Astrocyte of the cerebellum (primary cell): Measurements from ENCODE around the gene HLA-DMA.

Experiments
- DNase-seq: peaks from one replicate; pipeline ENCODE4 v3.0.0-alpha.2; 2011; ENCODE audit warnings: low read depth
- H3K4me3 ChIP-seq: 2 replicates; pipeline ENCODE4 v1.5.1; 2011; ENCODE audit warnings: mild to moderate bottlenecking, low read depth, low read length, moderate library complexity
- in situ Hi-C: cut with HindIII; loops from 2 replicates; pipeline ENCODE4 v1.10.0; 2017; ENCODE audit warnings: low sequenced_read_pairs
- TF ChIP-seq, protein P1 (sequence below): IDR thresholded peaks from 2 replicates; pipeline ENCODE4 v1.5.1; 2012; ENCODE audit warnings: low read length, low read depth, moderate library complexity, mild to moderate bottlenecking; ENCODE audit errors: missing control alignments

Gene HLA-DMA

DNA sequence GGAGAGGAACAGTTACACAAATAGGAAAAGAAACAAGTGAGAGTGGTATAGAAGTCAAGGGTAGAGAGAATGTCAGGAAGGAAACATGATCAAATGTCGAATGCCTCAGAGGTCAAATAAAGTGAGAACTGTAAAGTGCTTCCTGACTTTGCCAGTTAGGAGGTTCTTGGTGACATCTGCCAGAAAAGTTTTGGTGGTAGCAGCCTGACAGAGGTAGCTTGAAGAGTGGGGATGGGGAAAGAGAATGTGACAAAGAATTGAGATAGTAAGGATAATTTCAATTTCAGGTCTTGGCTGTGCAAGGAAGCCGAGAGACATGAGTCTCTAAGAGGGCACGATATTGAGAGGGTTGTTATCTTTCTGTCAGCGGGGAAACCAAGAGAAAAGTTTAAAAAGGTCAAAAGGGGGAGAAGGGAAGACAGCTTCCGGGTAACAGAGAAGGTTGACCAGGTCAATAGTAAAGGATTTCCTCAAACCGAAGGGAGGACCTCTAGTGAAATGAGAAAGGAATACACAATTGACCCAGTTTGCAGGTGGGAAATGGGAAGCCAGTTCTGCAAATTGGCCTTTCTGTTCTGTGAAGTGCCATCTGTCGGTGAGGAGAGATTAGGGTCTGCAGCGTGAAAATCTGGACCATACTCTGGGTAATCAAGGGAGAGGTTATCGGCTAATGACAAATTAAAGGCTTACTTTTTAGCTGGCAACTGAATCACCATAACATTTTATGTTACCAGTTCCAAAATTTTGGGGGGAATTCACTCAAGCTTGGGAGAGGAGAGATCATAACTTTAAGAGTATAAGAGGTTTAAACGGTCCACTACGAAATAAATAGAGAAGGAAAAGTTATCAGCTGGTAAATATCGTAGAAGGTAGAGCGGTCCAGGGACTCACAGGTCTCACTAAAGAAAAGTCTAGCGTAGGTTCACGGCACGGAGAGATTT lies 14.5 kb upstream of the HLA-DMA start:
- in situ Hi-C loops, result no loop called here
- H3K4me3 ChIP-seq, result peak overlapping the region; percentile 89
- no peak for DNase-seq
- TF ChIP-seq, protein P1, sequence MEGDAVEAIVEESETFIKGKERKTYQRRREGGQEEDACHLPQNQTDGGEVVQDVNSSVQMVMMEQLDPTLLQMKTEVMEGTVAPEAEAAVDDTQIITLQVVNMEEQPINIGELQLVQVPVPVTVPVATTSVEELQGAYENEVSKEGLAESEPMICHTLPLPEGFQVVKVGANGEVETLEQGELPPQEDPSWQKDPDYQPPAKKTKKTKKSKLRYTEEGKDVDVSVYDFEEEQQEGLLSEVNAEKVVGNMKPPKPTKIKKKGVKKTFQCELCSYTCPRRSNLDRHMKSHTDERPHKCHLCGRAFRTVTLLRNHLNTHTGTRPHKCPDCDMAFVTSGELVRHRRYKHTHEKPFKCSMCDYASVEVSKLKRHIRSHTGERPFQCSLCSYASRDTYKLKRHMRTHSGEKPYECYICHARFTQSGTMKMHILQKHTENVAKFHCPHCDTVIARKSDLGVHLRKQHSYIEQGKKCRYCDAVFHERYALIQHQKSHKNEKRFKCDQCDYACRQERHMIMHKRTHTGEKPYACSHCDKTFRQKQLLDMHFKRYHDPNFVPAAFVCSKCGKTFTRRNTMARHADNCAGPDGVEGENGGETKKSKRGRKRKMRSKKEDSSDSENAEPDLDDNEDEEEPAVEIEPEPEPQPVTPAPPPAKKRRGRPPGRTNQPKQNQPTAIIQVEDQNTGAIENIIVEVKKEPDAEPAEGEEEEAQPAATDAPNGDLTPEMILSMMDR, result peak; percentile 69

DNA sequence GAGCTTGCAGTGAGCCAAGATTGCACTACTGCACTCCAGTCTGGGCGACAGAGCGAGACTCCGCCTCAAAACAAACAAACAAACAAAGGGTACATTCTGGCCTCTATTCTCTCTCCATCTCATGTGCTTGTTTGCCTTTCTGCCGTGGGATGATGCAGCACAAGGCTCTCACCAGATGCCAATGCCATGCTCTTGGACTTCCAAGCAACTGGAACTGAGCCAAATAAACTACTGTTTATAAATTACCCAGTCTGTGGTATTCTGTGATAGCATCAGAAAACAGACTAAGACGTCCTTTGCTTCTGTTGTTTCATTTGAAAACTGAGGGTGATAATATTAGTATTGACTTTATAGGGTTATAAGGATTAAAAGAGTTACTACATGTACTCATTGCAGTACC lies 11.9 kb upstream of the HLA-DMA start:
- no peak for DNase-seq
- in situ Hi-C loops, result no loop called here
- H3K4me3 ChIP-seq, result no peak overlapping the region
- TF ChIP-seq, protein P1, result no peak

DNA sequence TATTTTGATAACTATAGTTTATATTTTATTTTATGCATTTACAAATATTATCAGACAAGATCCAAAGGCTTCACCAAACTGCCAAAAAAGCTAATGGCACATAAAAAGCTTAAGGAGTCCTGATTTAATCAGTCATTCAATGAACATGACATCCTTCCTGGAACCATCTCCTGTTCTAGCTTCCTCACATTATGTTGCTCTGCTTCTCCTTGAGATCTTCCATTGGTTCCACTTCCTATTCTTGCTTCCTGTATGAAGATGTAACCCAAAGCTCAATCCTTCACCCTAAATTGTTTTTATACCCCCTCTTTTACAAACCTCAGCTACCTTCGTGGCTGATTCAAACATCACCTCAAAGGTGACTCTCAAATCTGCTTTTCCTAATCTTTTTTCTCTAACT lies 11.0 kb upstream of the HLA-DMA start:
- DNase-seq, result no peak
- TF ChIP-seq, protein P1, result no peak
- in situ Hi-C loops, result no loop called here
- no peak overlapping the region for H3K4me3 ChIP-seq

DNA sequence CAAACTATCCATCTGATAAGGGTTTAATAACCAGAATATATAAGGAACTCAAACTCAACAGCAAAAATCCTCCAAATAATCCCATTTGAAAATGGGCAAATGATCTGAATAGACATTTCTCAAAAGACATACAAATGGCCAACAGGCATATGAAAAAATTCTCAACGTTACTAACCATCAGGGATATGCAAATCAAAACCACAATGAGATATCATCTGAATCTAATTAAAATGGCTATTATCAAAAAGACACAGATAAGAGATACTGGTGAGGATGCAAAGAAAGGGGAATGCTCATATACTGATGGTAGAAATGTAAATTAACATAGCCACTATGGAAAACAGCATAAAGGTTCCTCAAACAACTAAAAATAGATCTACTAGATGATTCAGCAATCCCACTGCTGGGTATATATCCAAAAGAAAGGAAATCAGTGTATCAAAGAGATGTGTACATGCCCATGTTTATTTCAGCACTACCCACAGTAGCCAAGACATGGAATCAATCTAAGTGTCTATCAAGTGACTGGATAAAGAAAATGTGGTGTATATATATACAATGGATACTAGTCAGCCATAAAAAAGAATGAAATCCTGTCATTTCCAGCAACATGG lies 9.4 kb upstream of the HLA-DMA start:
- in situ Hi-C loops, result no loop called here

DNA sequence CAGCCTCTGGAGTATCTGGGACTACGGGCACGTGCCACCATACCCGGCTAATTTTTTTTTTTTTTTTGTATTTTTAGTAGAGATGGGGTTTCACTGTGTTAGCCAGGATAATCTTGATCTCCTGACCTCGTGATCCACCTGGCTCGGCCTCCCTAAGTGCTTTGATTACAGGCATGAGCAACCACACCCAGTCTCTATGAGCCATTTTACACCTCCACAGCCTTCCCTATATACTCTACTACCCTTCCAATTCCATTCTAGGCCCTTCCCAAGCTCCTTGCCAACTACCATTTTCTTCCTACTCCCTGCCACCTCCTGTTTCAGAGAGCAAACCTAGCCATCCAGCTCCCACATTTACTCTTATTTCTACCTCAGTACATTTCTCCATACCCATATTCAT lies 7.7 kb upstream of the HLA-DMA start:
- in situ Hi-C loops, result no loop called here
- TF ChIP-seq, protein P1, result no peak
- DNase-seq, result no peak
- H3K4me3 ChIP-seq, result no peak overlapping the region

More for the DNA sequence above, 9.4 kb upstream of the HLA-DMA start:
- H3K4me3 ChIP-seq, result no peak overlapping the region
- no peak for DNase-seq
- TF ChIP-seq, protein P1, result no peak

DNA sequence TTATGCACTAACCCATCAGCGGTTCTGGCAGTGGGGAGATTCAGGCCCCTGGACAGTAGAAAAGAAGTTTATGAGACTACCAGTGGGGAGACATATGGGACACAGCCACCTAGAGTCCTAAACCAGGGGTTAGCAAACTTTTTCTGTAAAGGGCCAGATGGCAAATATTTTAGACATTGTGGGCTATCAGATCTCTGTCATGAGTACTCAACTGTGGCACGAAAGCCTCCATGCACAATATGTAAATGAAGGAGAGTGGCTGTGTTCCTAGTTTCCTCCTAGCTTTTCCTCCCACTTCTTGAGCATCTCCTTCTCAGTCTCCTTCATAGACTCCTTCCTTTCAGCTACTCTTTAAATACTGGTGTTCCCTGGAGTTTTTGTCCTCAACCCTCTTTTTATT lies 3.3 kb upstream of the HLA-DMA start:
- DNase-seq, result no peak
- H3K4me3 ChIP-seq, result no peak overlapping the region
- TF ChIP-seq, protein P1, result no peak
- in situ Hi-C loops, result no loop called here
